HG02759 (cell line): Measurements from ENCODE around the gene CLRN2.
"Not testable (repeated sequence)": the region's sequence is repeated elsewhere in the genome, so short reads cannot be mapped to it uniquely, and the experiment has no call there.

ENCODE experiments used
- ATAC-seq: cut with Tn5 transposase; IDR thresholded peaks from one replicate; pipeline ENCODE4 v1.9.1; 2021; ENCODE audit warnings: mild to moderate bottlenecking, moderate library complexity; ENCODE audit not compliant: unreplicated experiment

Gene CLRN2

DNA sequence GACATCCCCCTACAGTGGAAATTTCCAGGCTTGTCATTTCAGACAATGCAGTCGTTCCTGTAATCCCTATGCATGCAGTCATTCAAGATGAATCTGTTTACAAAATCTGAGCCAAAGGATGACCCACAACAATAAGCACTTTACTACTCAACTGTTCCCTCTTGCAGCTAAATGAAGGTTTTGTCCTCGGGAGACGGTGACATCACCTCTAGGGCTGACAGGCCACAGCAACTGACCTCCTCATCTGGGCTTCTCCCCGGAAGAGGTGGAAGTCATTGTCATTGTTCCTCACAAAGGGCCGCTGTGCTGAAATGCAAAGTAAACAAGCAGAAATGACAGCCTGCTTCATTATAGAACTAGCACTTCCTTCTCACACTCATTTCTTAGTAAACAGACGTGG is 29.2 kb downstream of the CLRN2 start:
- ATAC-seq, result no peak

DNA sequence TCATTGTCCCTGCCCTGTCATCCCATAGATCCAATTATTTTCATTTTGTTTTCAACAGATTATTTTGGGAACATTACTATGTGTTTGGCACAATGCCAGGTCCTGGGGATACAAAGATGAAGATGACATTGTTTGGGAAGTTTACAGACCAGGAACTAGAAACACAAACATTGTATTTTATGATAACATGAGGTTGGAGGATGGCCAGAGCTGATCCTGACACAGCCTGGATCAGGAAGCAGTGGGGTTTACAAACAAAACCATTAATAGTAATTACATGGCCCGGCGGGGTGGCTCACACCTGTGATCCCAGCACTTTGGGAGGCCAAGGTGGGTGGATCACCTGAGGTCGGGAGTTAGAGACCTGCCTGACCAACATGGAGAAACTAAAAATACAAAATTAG is 29.9 kb downstream of the CLRN2 start:
- no peak for ATAC-seq

- no peak for ATAC-seq
These were observed 30.6 kb downstream of the CLRN2 start for GRCh38 chr4:17545374-17546140.

GRCh38 chr4:17546222-17546621 is 31.3 kb downstream of the CLRN2 start:
- no peak for ATAC-seq

DNA sequence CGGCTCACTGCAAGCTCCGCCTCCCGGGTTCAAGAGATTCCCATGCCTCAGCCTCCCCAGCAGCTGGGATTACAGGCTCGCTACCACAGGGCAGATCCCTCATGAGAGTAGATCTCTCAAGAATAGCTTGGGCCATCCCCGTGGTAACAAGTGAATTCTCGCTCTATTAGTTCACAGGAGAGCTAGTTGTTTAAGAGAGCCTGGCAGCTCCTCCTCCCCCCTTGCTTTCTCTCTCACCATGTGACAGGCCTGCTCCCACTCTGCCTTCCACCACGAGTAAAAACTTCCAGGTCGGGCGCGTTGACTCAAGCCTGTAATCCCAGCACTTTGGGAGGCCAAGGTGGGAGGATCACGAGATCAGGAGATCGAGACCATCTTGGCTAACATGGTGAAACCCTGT is 31.7 kb downstream of the CLRN2 start:
- ATAC-seq, result no peak

DNA sequence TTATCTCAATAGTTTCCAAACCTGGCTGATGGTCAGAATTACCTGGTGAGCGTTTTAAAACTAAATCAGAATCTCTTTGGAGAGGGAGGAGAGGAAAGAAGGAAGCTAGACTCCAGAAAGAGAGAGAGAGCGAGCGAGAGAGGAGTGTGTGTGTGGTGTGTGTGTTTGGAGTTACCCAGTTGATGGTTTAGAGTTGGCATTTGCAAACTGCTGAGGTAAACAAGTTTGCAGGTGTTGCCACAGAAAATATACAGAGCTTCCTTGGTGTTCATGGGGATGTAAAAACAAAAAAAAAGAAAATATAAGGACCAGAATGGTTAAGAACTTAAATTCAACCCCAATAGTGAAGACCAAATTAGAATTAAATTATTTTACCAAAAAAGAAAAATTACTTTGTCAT is 35.6 kb downstream of the CLRN2 start:
- ATAC-seq, result no peak

DNA sequence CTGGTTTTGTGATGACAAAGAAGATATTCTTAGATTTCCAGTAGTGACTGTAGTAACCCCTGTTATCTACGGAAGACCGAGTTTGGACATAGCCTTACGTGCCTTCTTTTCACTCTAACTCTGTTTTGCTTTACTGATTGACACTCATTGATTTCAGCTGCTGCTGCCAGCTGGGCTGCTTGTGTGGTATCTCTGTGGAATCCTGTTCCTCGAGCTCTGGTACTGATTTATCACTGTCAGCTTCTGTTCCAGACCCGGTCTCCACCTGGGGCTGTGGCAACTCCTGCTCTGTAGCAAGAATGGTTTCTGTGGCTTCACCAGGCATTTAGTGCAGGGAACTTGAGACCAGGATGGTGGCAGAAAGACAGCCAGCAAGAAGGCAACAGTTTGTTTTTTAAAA is 37.5 kb downstream of the CLRN2 start:
- no peak for ATAC-seq

DNA sequence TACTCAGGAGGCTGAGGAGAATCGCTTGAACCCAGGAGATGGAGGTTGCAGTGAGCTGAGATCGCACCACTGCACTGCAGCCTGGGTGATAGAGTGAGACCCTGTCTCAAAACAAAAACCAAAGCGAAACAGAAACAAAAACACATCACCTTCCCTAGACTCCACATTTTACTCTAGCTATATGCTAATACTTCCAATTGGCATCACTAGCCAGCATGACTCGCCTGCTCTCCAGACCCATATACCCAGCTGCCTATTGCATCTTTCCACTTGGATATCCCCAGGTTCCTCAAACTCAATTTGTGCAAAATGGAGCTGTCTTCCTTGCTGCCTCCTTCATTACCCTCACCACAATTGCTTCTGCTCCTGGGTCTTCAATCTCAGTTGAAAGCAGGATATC is 39.6 kb downstream of the CLRN2 start:
- ATAC-seq, result no peak

GRCh38 chr4:17556498-17556897 is 41.5 kb downstream of the CLRN2 start:
- ATAC-seq, result no peak

GRCh38 chr4:17557880-17558279 is 42.9 kb downstream of the CLRN2 start:
- no peak for ATAC-seq

- no peak for ATAC-seq
These were observed 44.2 kb downstream of the CLRN2 start for GRCh38 chr4:17558941-17559708.

DNA sequence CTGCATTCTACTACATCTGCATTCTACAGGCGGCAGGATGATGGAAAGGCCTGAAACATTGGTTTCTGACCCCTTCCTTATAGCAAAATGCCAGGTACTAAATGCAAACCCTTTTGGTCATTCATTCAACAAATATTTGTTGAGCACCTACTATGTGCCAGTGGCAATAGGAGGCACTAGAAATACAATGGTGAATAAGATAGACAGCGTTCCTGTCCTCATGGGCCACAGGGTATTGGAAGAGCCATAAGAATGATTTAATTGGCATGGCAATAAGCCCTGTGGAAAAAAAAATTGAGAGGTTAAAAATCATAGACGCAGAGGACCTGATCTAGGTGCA is 44.7 kb downstream of the CLRN2 start:
- ATAC-seq, result no peak

GRCh38 chr4:17560065-17560673 is 45.2 kb downstream of the CLRN2 start:
- ATAC-seq, result no peak

- no peak for ATAC-seq
These were observed 46.4 kb downstream of the CLRN2 start for GRCh38 chr4:17561195-17561909.

DNA sequence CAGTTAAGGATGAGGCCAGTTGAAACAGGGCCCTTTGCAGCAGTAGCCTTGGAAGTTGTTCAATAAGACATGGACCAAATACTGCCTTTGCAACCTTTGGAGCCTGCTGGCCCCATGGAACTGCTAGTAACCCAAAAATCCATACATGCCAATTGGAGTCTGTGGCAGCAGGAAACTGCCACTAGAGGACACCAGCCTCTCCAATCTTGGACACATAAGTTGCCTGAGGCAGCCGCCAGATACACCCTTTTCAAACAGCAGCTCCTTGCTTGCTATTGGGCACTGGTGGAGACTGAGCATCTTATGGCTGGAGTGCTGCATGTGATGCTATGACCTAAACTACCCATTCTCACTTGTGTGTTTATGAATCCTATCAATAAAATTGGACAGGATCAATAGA is 47.2 kb downstream of the CLRN2 start:
- ATAC-seq, result no peak

- ATAC-seq, result no peak
These were observed 50.9 kb downstream of the CLRN2 start for GRCh38 chr4:17565846-17566245.

DNA sequence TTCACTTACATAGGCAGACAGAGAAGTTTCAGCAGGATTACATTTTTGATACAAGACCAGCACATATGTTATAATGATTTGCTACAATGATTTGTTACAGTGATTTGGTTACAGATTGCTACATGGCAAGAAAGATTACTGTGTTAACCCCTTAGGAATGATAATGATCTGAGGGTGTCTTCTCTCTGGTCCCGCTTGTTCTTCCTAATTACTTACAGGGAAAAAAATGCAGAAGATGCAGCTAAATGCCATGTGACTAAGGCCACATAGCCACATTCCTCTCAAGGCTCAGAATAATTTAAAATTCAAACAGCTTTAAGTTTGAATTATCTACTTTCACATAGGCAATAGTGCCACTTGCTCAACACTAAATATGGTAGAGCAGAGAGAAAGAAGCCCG is 52.3 kb downstream of the CLRN2 start:
- ATAC-seq, result no peak

DNA sequence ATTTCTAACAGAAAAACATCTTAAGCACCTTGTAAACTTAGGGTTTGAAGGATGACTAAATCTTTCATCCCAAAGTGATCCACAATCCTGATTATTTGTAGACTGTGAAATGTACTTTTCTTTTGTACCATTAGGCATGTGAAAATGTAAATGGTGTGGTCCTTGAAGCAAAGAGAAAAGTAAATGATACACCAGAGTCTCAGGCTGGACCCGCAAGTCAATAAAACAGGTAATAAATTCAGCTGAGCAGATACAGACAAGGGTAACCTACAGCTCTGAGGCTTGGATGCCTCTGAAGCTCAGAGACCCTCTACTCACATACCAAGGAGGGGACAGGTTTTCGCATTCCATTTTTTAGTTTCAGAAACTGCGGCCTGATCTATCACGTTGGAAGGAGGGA is 59.2 kb downstream of the CLRN2 start:
- no peak for ATAC-seq

- not testable (repeated sequence) for ATAC-seq
These were observed 60.2 kb downstream of the CLRN2 start for GRCh38 chr4:17575177-17575576.
